Measurements from ENCODE around the gene CPEB3. TPM values are rescaled to one million over a fixed set of nuclear protein-coding genes. Genes with fewer than 3 reads are reported as not detected.

CPEB3 gene
- total and polyA plus RNA-seq, 4 donors: 1.1 to 5.1 (median 2.8) TPM

DNA sequence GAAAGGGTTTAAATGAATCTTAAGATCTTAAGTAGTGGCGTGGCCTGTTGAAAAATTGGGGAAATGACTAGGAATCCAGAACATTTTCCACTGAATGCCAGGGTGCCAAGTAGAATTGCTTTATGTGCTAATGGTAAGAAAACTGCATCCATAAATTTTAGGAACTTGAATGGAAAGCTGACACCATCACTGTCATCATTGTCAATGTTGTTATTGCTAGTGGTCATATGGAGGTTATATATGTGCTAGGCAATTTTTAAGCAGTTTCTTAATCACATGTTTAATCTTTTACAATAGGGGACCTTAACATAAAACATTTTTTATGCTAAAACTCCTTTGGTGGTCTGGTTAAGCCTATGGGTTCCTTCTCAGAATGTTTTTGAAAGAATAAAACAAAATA, 13.2 kb upstream of the CPEB3 start:
- Histone ChIP-seq H3K4me3 (no peak overlapping the region), H3K9me3 (ENCODE audit: control insufficient read depth in 4 of 4, insufficient read depth in 3 of 4, low read length in 3 of 4) (no peaks in the 10 kb centered on the region), H3K27ac (ENCODE audit: low read depth in 1 of 2, low read length in 1 of 2) (no peak overlapping the region), H3K36me3 (ENCODE audit: control insufficient read depth in 4 of 4, insufficient read depth in 4 of 4, low read length in 4 of 4) (peaks cover 0 to 7% (median 2%) of the 10 kb centered on the region in 4 donors), H3K9ac (ENCODE audit: insufficient read depth in 1 of 2, low read length in 2 of 2) (no peak overlapping the region), H3K4me1 (ENCODE audit: control insufficient read depth in 5 of 5, insufficient read depth in 5 of 5, low read length in 5 of 5) (peaks cover 0 to 9% (median 0%) of the 10 kb centered on the region in 5 donors), H3K27me3 (ENCODE audit: control insufficient read depth in 3 of 3, insufficient read depth in 3 of 3, low read length in 2 of 3) (no peaks in the 10 kb centered on the region)
- TF ChIP-seq, protein P1, sequence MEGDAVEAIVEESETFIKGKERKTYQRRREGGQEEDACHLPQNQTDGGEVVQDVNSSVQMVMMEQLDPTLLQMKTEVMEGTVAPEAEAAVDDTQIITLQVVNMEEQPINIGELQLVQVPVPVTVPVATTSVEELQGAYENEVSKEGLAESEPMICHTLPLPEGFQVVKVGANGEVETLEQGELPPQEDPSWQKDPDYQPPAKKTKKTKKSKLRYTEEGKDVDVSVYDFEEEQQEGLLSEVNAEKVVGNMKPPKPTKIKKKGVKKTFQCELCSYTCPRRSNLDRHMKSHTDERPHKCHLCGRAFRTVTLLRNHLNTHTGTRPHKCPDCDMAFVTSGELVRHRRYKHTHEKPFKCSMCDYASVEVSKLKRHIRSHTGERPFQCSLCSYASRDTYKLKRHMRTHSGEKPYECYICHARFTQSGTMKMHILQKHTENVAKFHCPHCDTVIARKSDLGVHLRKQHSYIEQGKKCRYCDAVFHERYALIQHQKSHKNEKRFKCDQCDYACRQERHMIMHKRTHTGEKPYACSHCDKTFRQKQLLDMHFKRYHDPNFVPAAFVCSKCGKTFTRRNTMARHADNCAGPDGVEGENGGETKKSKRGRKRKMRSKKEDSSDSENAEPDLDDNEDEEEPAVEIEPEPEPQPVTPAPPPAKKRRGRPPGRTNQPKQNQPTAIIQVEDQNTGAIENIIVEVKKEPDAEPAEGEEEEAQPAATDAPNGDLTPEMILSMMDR (IDR thresholded peaks at IDR 0.05; ENCODE audit: control extremely low read depth, extremely low read depth): no peak
- ATAC-seq (ENCODE audit: insufficient read depth, low FRiP score) (no peak), DNase-seq (no peak)
- WGBS, 2 donors: 89 to 97% methylated on average over 1 of the region's 1 CpG

DNA sequence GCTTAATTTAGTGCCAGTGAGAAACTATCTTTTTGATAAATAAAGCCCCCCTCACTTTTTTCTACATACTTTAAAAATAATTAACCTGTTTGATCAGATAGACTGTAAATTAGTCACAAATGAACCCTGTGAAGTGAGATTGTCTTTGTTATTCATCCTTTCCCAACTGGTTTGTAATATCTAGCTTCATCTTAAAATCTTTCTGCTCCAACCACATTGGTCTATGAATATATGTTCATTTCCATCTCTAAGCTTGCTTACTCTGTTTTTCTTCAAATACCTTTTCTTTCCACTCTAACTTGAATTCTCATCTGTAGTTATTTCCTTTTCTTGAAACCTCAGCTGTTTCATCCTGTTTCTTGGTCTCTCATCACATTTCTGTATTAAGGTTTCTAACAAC, 12.2 kb upstream of the CPEB3 start:
- Histone ChIP-seq H3K9ac (ENCODE audit: insufficient read depth in 1 of 2, low read length in 2 of 2) (no peak overlapping the region), H3K9me3 (ENCODE audit: control insufficient read depth in 4 of 4, insufficient read depth in 3 of 4, low read length in 3 of 4) (no peaks in the 10 kb centered on the region), H3K4me1 (ENCODE audit: control insufficient read depth in 5 of 5, insufficient read depth in 5 of 5, low read length in 5 of 5) (peaks cover 0 to 9% (median 0%) of the 10 kb centered on the region in 5 donors), H3K4me3 (no peak overlapping the region), H3K36me3 (ENCODE audit: control insufficient read depth in 4 of 4, insufficient read depth in 4 of 4, low read length in 4 of 4) (peaks cover 0 to 7% (median 2%) of the 10 kb centered on the region in 4 donors), H3K27ac (ENCODE audit: low read depth in 1 of 2, low read length in 1 of 2) (no peak overlapping the region), H3K27me3 (ENCODE audit: control insufficient read depth in 3 of 3, insufficient read depth in 3 of 3, low read length in 2 of 3) (no peaks in the 10 kb centered on the region)
- DNase-seq (no peak), ATAC-seq (ENCODE audit: insufficient read depth, low FRiP score) (no peak)
- TF ChIP-seq, protein P1 (IDR thresholded peaks at IDR 0.05; ENCODE audit: control extremely low read depth, extremely low read depth): no peak

DNA sequence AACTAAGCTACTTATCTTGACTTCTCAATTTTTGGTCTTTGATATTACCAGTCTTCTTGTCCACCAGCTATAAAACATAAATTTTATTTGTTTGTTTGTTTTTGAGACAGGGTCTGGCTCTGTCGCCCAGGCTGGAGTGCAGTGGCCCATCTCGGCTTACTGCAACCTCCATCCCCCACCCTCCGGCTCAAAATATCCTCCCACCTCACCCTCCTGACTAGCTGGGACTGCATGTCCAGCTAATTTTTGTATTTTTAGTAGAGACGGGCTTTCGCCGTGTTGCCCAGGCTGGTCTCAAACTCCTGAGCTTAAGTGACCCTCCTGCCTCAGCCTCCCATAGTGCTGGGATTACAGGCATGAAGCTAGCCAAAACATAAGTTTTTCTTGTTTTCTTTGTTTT, 7.6 kb upstream of the CPEB3 start:
- Histone ChIP-seq H3K4me1 (ENCODE audit: control insufficient read depth in 5 of 5, insufficient read depth in 5 of 5, low read length in 5 of 5) (peaks cover 0 to 12% (median 0%) of the 10 kb centered on the region in 5 donors), H3K9me3 (ENCODE audit: control insufficient read depth in 4 of 4, insufficient read depth in 3 of 4, low read length in 3 of 4) (no peaks in the 10 kb centered on the region)

More for the DNA sequence above, 7.6 kb upstream of the CPEB3 start:
- TF ChIP-seq, protein P1 (IDR thresholded peaks at IDR 0.05; ENCODE audit: control extremely low read depth, extremely low read depth): no peak
- Histone ChIP-seq H3K27me3 (ENCODE audit: control insufficient read depth in 3 of 3, insufficient read depth in 3 of 3, low read length in 2 of 3) (no peaks in the 10 kb centered on the region), H3K9ac (ENCODE audit: insufficient read depth in 1 of 2, low read length in 2 of 2) (no peak overlapping the region), H3K36me3 (ENCODE audit: control insufficient read depth in 4 of 4, insufficient read depth in 4 of 4, low read length in 4 of 4) (peaks cover 3 to 7% (median 4%) of the 10 kb centered on the region in 4 donors), H3K4me3 (no peak overlapping the region), H3K27ac (ENCODE audit: low read depth in 1 of 2, low read length in 1 of 2) (no peak overlapping the region)
- no peak for ATAC-seq (ENCODE audit: insufficient read depth, low FRiP score)
- 90 to 92% methylated on average over 6 of the region's 6 CpGs for whole genome bisulfite sequencing, 2 donors
- no peak for DNase-seq
